ENCODE results near the gene SLC17A1. TPM values are rescaled to one million over a fixed set of nuclear protein-coding genes. Genes with fewer than 3 reads are reported as not detected.
A peak's percentile ranks its signal among the peaks of the same experiment; 100 is the strongest.

The SLC17A1 gene, protein sequence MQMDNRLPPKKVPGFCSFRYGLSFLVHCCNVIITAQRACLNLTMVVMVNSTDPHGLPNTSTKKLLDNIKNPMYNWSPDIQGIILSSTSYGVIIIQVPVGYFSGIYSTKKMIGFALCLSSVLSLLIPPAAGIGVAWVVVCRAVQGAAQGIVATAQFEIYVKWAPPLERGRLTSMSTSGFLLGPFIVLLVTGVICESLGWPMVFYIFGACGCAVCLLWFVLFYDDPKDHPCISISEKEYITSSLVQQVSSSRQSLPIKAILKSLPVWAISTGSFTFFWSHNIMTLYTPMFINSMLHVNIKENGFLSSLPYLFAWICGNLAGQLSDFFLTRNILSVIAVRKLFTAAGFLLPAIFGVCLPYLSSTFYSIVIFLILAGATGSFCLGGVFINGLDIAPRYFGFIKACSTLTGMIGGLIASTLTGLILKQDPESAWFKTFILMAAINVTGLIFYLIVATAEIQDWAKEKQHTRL
- under 1 TPM; 0.08 to 0.19 (median 0.17) TPM for polyA plus RNA-seq (ENCODE audit: insufficient read depth in 1 of 5, insufficient read length in 5 of 5, low replicate concordance in 1 of 5)
- long read RNA-seq, donor 1 = 0 reads
- long read RNA-seq, donor 2 = 0 reads
- long read RNA-seq, donor 3 = 0 reads
- long read RNA-seq, donor 4 = 0 reads
- long read RNA-seq, donor 5 = 0 reads
- long read RNA-seq, donor 6 = 0 reads
- long read RNA-seq, donor 7 = 0 reads
- long read RNA-seq, donor 8 = 0 reads

DNA sequence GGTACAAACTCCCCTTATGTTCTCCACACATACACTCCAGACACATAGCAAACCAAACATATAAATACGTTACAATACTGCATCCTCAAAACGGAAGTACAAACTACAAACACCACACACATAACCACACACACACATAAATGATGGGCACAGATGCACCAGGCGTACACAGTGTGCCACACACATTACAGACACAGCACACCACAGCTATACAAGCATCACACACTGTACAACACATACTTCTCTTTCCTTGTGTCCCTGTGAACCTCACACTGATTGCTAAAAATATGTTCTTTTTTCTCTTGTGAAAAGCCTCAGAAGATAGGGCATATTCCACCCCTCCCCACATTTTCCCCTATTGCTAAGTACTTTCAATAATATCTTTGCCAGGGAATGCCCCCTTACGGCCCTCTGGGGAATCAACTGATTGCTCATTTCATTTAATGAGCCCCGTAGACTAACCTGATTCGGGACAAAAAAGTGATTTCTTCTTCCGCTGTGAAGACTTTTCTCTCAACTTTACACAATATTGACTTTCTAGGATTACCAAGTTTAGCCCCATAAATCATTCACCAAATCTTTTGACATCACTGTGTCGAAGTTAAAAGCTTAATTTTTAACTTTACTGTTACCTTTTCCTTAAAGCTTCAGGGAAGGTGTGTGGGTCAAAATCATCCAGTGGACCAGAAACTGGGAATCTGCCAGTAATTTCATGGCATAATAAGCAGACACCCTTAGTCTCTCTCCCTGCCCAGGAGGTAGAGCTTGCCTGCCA lies at the start of gene SLC17A1:
SLC17A1 (minus strand) TSS at position 521 of the 775 bp plus-strand sequence. CDS start 1,495 bp downstream, outside the sequence.
- DNase-seq = peak; percentile 8

DNA sequence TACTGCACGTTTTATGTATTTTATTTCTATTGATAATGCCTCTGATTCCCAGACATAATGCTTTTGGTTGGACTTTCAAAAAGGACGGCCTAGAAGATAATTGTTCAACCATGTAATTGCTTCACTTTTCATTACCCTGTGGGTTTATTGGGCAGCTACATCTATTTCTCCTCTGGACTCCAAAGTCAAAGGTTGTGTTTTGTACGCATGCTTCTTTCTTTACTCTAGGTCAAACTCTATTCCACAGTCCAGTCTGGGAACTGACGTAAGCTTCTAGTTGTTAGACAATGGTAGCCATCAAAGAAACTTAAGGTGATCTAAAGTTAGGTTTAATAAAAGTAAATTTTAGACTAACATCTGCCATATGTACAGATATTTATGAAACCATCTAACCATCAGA lies 48.7 kb upstream of the SLC17A1 start:
- DNase-seq = no peak

DNA sequence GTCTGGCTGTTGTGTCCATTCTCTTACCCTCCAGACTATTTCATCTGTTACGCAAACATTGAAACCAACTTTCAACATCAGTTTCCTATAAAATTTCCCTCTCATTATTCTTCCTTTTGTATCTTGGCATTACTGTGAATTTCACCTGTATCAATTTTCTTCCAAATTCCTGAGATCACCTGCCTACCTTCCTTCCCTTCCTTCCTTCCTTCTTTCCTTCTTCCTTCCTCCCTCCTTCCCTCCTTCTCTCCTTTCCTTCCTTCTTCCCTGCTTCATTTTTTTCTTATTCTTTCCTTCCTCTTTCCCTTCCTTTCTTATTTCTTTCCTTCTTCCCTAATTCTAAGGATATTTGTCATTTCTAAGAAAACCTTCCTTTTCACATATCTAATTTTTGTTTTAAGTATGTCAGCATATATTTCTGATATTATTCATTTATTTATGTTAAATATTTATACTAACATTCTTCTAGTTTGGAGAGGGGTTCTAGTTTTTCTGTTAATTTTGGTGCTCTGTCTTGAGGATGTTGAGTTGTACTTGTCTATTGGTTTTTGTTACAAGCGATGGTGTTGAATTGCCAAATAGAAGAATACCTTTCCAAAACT lies 47.0 kb upstream of the SLC17A1 start:
- DNase-seq = no peak

DNA sequence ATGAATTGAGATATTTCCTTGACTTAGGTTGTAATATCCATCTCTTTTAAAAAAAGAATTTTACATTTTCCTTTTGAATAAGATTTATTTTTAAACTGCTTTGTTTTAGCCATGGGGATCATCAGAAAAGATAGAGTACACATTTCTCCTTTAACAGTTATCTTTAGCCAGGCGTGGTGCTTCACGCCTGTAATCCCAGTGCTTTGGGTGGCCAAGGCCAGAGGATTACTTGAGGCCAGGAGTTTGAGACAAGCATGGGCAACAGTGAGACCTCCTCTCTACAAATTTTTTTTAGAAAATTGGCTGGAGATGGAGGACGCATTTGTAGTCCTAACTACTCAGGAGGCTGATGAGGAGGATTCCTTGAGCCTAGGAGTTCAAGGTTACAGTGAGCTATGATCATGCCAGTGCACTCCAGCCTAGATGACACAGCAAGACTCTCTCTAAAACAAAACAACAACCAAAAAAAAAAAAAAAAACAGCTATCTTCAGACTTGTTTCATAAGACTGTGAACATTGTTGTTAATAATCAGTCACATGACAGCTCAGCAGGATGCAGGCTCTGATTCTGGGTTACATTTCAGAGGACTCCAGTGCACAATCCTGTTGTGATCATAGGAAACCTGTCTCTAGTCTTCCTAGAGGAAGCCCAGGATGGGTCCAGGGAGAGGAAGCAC lies 44.2 kb upstream of the SLC17A1 start:
- DNase-seq = no peak

DNA sequence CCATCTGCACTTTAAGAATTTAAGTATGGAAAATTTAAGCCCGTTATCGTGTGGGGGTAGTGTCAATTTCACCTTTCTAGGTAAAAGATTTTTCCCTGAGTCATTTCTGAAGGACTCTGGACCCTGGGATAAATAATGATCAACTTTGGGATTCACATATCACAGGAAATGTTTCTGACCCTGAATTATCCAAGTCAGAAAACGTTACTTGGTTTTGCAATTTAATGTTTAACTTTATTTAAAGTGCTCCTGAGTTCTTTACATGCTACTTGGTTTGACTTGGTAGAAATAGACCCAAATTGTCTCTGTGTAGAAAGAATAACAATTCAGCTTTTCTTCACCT lies 43.7 kb upstream of the SLC17A1 start:
- no peak for DNase-seq

DNA sequence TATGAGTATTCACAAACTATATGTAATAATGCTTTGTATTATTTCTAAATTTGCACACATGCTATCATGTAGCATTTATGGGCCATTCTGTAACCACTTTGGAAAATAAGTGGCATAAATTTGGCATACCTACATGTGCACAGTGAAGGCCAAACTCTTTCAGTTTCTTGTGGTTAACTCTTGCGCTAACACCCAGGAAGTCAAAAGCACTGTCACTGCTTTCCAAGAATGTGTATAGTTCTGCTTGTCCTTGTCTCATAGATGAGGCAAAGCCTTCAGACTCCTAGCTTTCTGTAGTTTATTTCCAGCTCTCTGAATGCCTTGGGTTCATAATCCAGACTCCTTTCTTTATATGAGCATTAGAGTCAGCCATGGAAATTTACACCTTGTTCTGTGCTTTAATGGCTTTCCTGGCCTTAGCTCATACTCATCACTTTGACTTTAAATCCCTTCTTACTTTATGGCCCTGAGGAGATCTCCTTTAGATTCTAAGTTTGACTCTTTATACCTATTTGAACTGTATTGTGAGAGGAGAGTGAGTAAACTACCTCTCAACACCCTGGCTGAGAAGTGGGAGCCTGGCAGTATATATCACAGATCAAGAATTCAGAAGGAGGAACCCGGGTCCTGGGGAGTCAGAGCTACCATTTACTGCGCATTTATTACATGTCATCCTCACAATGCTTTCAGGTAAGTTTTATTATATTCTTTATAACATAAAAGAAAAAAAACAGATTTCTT lies 43.1 kb upstream of the SLC17A1 start:
- DNase-seq = no peak

DNA sequence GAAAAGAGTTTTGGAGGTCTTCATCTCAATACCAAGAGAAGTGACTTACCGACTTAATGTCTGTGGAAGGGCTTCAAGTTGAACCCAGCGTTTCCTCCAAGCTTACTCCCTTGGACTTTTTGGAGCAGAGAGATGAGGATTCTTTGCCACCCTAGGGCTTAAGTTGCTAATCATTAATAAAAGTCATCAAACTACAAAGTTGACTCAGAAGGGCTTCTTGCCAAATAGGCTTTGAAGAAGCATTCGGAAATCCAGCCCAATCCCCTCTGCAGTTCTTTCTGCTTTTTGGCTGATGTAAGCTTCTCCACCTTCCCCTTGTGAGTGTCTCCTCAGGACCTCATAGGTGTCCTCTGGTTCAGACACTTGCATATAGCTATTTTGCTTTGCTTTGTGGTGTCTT lies 42.3 kb upstream of the SLC17A1 start, which contains the start of gene SLC17A3:
SLC17A3 (minus strand) TSS at position 126 of the 400 bp plus-strand sequence. CDS start 5,856 bp downstream, outside the sequence.
- DNase-seq = no peak

DNA sequence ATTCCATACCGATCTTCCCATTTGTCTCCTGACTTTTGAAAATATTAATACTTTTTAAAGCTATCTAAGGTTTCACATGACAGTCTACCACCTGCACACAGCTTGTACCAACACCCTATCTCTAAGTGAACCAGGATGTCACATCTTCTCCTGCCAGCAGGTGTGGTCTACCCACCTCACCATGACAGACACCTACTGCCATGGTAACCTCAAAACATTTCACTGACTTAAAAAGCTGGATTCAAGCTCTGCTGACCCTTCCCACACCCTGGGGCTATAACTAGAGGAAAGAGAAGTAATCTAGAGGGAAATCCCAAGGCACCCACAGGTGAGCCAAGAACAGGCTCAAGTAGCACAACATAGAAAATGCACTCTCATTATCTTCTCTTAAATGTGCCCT lies 41.0 kb upstream of the SLC17A1 start:
- no peak for DNase-seq

DNA sequence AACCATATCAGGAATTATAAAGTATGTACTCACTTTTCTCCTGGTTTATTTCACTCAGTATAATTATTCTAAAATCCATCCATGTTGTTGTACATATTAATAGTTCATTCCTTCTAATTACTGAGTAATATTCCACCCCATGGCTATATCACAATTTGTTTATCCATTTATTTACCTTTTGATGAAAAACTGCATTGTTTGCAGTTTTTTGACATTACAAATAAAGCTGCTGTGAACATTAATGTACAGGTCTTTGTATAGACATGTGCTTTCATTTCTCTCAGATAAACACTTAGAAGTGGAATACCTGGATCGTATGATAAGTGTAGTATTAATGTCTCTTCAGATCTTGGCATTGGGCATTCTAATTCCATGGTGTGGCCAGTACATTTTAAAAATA lies 38.0 kb upstream of the SLC17A1 start:
- DNase-seq = no peak

DNA sequence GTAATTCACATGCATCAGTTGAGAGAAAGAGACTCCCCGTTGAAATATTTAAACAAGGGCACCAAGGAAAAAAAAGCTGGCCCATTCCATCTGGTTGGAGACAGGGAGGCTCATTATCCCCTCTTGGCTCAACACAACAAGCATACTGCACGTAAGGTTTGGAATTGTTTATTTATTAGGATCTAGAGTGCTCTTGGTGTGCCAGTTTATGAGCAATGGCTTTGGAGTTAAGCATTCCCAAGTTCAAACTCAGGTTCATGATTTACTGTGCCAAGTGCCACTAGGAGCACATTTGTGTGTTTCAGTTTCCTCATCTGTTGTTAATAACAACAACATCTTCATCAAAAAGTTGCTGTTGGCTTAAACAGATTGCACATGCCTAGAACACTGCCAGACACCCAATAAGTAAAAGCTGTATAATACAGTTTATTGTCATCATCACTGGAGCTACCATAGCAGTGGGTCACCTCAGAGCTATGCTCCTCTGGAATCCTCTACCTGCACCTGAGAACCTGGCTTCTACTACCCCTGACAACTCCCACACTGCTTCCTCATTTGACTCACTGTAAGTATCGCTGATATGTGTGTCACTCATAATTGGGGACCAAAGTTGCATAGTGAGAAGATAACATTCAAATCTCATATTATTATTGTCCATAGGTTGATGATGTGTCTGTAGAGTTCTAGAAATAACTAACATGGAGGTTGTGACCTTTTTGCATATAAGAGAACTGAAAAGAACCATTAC lies 36.8 kb upstream of the SLC17A1 start:
- DNase-seq = no peak

DNA sequence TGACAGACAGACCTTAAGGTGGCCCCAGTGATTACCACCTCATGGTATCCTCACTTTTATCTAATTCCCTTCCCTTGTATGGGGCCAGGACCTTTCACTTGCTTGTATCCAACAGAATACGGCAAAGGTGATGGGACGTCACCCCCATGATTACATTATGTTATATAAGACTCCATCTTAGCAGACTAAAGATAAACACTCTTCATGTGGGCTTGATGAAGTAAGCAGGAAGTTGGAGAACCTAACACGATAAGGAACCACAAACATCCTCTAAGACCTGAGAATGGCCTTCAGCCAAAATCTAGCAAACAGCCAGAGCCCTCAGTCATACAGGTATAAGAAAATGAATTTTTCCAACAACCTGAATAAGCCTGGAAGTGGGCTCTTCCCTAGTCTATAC lies 34.2 kb upstream of the SLC17A1 start:
- no peak for DNase-seq

DNA sequence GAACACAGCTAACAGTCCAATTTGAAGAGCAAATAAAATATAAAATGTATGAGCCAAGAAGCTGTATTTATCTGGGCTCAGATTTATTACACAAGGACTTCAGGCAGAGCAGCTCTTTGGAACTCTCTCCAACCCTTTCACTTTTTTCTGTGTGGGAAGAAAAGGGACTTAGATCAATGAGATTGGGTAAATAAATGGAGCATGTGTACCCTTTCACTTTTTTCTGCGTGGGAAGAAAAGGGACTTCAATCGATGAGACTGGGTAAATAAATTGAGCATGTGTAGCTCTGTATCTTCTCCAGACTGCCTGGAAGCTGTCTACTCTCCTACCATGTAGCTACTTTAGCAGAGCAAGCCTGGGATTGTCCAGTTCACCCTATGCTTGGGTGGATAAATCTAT lies 31.5 kb upstream of the SLC17A1 start:
- no peak for DNase-seq

DNA sequence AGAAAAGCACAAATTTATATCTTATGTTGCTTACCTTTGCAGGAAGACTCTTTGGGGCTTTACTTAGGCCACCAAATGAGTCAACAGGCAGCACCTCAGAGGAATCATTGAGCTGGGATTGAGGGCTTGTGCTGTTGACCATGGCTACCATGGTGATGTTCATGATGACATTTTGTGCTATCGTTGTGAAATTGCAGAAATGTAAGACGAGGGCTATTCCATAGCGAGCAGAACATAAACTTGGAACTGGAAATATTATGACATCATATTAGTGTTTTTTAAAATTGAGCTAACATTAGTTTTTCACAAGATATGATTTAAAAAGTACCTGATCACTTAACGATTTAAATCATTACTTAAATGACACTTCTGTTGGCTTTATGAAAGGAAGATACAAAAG lies 30.3 kb upstream of the SLC17A1 start:
- DNase-seq = no peak

DNA sequence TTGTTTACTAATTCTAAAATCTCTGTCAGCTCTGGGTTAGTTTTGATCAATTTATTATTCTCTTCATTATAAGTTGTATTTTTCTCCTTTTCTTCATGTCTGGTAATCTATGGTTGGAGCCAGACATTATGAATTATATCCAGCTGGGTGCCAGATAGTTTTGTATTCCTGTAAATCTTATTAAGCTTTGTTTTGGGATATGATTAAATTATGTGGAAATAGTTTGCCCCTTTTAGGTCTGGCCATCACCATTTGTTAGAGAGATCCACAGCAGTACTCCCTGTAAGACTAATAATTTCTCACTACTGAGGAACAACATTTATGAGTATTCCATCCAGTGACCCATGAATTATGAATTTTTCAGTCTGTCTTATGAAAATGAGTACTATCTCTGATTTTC lies 20.9 kb upstream of the SLC17A1 start:
- DNase-seq = no peak

DNA sequence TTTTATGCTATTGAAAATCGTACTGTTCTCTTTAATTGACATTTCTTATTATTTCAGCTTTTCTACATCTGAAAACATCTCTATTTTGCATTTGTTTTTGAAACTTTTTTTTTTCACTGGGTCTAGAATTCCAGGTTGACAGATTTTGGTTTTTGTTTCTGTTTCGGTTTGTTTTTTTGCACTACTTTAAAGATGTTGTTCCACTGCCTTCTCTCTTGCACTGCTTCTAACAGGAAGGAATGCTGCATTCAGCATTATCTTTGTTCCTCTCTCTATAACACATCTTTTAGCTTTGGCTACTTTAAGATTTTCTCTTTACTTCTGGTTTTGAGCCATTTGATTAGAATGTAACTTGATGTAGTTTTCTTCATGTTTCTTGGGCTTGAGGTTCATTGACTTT lies 20.1 kb upstream of the SLC17A1 start:
- no peak for DNase-seq

DNA sequence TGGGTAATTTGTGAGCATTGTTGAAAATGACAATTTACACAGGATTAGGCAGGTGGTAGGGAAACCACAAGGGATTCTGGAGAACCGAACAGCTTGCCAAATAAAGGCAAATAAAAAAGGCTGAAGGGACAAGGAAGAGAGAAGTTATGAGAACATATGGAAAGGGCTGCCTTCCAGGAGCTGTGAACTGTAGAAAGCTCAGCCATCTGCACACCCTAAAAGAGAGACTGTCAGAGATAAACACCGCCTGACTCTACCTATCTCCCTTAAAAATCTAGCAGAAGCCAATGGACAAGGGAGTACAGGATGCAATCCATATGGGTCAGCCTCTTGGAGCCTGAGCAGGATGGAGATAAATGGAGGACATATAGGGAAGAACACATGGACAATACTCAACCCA lies 12.7 kb upstream of the SLC17A1 start:
- DNase-seq = no peak

DNA sequence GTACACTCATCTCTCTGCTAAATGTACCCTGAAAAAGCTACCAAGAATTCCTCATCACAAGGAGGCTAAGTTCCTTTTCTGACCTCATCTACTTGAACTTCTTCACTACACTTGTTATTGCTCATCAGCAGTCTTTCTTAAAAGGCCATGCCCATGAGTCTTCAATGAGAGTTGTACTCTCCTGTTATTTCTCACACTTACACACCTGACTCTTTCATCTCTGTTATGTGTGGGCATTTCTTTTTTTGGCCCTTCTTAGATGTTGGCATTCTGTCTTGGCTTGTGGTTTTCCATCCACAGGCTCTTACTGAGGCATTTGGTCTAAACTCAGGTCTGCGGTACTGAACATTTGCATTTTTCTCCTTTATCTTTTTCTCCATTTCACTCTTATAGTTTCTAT lies 10.7 kb upstream of the SLC17A1 start:
- DNase-seq = no peak

DNA sequence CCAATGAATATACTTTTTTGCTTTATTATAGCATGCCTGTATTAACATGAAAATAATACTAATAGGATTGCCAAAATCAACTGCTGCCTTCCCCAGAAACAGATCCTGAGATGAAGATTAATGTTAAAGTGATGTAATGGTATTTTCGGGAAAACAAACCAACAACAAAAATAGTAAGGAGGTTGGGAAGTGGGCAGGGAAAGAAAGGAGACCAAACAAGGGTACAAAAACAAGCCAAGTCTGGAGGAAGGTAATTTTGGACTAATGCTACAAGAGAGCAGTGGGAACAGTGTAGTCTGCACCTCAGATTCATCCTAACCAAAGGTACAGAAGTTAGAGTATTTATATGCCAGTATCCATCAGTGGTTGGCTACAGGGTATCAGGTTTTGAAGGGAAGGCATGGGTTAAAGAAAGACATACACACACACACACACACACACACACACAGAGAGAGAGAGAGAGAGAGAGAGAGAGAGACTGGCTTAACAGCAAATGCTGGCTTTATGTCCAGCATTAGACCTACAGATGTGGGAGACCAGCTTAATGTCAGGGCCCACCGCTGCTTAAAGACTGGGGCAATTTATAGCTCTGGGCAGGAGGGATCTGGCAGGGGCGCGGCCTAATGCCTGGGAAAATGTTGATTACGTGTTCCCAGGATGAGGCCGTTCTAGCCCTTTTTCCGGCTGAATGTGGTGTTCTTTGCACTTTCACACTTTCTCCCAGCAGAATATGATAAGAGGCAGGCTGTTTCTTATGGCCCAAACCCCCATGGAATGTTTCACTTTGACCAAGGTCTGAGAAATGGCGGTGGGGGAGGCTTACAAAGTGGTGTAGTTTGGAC lies 3.8 kb upstream of the SLC17A1 start:
- no peak for DNase-seq

DNA sequence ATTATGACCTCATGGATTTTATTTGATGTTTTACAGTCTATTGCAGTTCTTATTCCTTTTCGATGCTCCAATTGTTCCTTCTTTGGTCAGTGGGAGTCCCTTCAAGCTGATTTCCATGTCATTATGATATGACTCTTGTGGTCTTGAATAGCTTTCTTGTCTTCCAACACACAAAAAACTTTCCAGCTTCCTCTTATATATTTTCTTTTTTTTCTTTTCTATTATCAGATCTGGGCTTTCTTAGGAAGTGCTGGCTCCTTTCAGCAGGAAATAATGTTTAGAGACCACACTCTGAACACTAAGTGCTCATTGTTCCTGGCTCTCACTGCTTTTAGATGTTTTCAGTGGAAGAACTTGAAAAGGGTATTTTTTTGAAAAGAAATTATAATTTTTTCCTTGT lies 3.1 kb upstream of the SLC17A1 start:
- DNase-seq = no peak

All from right lung (tissue), 10 donors.